ENCODE measurements around the gene MGME1. TPM values are rescaled to one million over a fixed set of nuclear protein-coding genes. Genes with fewer than 3 reads are reported as not detected.

Gene MGME1
- total and polyA plus RNA-seq, 2 of the 13 experiments (the other 11 are each of a cell fraction or from before 2014, with no cell fraction given) = 36.7 to 66.6 TPM

- TF ChIP-seq CREB1 (IDR thresholded peaks at IDR 0.05) (no peak), CREB1 (CRISPR knock-in tag; IDR thresholded peaks at IDR 0.05) (no peak), MEIS1 (CRISPR knock-in tag; IDR thresholded peaks at IDR 0.05; ENCODE audit: borderline replicate concordance) (0 out of 2 replicates have a peak, but pooled peaks have one; percentile 3), HOXD1 (CRISPR knock-in tag; IDR thresholded peaks at IDR 0.05) (no peak), FOXM1 (CRISPR knock-in tag; IDR thresholded peaks at IDR 0.05) (0 out of 2 replicates have a peak, but pooled peaks have one; percentile 57), MLX (CRISPR knock-in tag; IDR thresholded peaks at IDR 0.05) (0 out of 2 replicates have a peak, but pooled peaks have one; percentile 30), THAP8 (CRISPR knock-in tag; IDR thresholded peaks at IDR 0.05; ENCODE audit: borderline replicate concordance) (no peak), ZNF362 (CRISPR knock-in tag; IDR thresholded peaks at IDR 0.05; ENCODE audit: borderline replicate concordance) (0 out of 2 replicates have a peak, but pooled peaks have one; percentile 10), BRD4 (CRISPR knock-in tag; IDR thresholded peaks at IDR 0.05) (no peak), SOX13 (IDR thresholded peaks at IDR 0.05) (no peak), SOX13 (CRISPR knock-in tag; conservative IDR thresholded peaks at IDR 0.05 in 1 of 2, IDR thresholded peaks at IDR 0.05 in 1 of 2) (no peak), GLI4 (CRISPR knock-in tag; IDR thresholded peaks at IDR 0.05; ENCODE audit: borderline replicate concordance) (no peak), ZNF558 (CRISPR knock-in tag; IDR thresholded peaks at IDR 0.05; ENCODE audit: borderline replicate concordance) (no peak), KLF15 (CRISPR knock-in tag; IDR thresholded peaks at IDR 0.05; ENCODE audit: borderline replicate concordance) (no peak), RARG (CRISPR knock-in tag; IDR thresholded peaks at IDR 0.05; ENCODE audit: low read depth) (no peak), TAF1 (CRISPR knock-in tag; IDR thresholded peaks at IDR 0.05) (no peak), CHCHD3 (CRISPR knock-in tag; IDR thresholded peaks at IDR 0.05) (no peak), WIZ (CRISPR knock-in tag; IDR thresholded peaks at IDR 0.05) (no peak), ZNF724P (CRISPR knock-in tag; IDR thresholded peaks at IDR 0.05; ENCODE audit: borderline replicate concordance) (no peak), MED13 (CRISPR knock-in tag; IDR thresholded peaks at IDR 0.05) (no peak), PBX2 (CRISPR knock-in tag; IDR thresholded peaks at IDR 0.05) (no peak), ZNF441 (CRISPR knock-in tag; IDR thresholded peaks at IDR 0.05; ENCODE audit: borderline replicate concordance) (no peak), ZNF800 (CRISPR knock-in tag; IDR thresholded peaks at IDR 0.05) (no peak), ZNF160 (CRISPR knock-in tag; IDR thresholded peaks at IDR 0.05) (peak; percentile 59; the same call in 1 of the 2 replicates), ZNF562 (CRISPR knock-in tag; IDR thresholded peaks at IDR 0.05; ENCODE audit: borderline replicate concordance) (no peak)
These were observed 37.2 kb downstream of the MGME1 start (continued) for GRCh38 chr20:18005990-18006364.

Data from HepG2 (cell line).